Activated CD4-positive, alpha-beta T cell treated with anti-CD3 and anti-CD28 coated beads, Interleukin-2, amount 50 U/mL, for 1 hour (primary cell): Measurements from ENCODE around the gene LCE1A.

ENCODE experiments used
- DNase-seq: peaks from one replicate; pipeline ENCODE4 v3.0.0-alpha.2; 2020

LCE1A gene

GRCh38 chr1:152870831-152871730 lies 43.8 kb downstream of the LCE1A start:
- DNase-seq, result no peak

- DNase-seq, result no peak
Measured at GRCh38 chr1:152871731-152872126, 44.5 kb downstream of the LCE1A start.

GRCh38 chr1:152873495-152873894 lies 46.2 kb downstream of the LCE1A start:
- no peak for DNase-seq

GRCh38 chr1:152876827-152877226 lies 49.6 kb downstream of the LCE1A start:
- no peak for DNase-seq
